Fibroblast of the conjunctiva (primary cell): ENCODE data around the gene FAM221B.

Experiments
- DNase-seq: peaks from one replicate; pipeline ENCODE4 v3.0.0-alpha.2; 2010; ENCODE audit warnings: low read depth

FAM221B gene

DNA sequence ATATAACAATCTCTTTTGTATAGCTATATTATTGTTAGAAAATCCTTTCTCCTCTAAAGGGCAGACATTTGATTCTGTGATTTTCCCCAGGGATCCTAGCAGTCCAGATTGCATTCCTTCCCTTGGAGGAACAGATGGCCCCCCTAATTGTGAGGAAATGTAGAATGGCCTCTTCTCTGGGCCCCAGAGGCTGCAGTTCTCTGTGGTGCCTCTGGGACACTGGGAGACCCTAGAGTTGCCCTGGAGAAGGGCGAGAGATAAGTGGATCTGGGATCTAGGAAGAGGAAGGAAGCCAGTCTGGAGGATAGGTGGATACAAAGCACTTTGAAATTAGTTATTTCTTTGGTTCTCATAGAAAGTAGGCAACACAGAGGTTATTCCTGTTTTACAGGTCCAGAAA lies 11.8 kb downstream of the FAM221B start:
- no peak for DNase-seq

DNA sequence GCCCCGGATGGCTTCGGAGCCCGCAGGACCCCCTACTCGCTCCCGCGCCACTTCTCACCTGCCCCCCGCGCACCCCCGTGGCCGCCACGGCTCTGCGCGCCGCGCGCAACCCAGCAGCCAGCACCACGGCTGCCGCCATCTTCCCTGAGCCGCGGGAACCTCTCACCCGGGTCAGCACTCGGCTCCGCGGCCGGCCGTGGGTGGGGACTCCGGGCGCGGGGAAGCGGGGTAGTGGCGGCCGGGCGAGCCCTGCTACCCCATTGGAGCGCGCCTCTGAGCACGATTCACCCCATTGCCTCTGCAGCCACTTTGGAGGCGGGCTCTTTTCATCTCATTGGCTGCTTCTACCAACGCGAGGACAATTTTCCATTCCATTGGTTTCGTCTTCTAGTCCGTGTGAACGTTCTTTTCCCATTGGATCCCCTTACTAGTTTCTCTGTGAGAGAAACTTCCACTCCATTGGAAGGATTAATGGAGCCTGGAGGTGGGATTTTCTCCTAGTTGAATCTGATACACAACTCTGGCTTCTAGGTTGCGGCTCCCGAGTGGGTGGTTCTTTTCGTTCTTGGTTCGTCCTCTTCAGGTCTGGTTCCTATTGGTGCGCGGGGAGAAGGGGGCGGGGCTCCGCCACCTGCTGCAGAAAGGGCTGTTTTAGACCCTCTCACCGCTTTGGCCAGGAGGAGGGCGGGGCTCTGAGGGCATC lies 13.5 kb downstream of the FAM221B start, which contains the start of gene HINT2:
Gene HINT2, minus strand, starts transcription at position 202 of the 703 bp plus-strand sequence. Its CDS starts 63 bp downstream, at position 139.
- peak; percentile 98 for DNase-seq

DNA sequence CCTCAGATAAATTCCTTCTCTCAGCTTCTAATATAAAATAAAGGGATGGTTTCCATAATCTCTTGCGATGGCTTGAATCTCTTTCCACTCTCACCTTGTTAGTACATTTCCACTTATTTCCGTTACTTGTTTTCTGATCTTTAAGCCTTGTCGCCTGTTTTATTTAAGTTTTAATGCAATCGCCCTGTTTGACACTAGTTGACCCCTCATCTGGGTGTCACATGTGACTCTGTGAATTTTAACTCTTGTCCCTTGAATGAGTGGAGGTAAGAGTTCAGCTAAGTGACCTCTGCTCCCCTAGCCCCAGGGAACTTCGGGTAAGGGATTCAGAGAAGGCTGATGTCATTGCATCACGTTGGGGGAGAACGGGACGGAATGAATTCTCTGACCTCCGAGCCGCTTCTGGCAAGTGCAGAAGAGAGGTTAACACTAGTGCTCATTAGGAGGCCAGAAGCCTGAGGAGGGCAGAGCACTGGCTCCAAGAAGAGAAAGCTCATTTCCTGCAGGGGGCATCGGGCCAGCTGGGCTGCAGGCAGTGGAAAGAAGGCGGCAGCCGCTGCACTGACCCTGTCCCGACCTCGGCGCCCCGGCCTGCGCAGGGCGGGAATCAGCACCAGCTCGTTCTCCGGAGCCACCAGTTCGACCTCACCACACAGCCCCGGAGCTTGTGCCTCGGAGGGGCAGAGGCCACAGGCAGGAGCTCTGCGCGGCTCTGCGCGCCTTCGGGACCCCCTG lies 14.3 kb downstream of the FAM221B start:
- DNase-seq: peak; percentile 51

DNA sequence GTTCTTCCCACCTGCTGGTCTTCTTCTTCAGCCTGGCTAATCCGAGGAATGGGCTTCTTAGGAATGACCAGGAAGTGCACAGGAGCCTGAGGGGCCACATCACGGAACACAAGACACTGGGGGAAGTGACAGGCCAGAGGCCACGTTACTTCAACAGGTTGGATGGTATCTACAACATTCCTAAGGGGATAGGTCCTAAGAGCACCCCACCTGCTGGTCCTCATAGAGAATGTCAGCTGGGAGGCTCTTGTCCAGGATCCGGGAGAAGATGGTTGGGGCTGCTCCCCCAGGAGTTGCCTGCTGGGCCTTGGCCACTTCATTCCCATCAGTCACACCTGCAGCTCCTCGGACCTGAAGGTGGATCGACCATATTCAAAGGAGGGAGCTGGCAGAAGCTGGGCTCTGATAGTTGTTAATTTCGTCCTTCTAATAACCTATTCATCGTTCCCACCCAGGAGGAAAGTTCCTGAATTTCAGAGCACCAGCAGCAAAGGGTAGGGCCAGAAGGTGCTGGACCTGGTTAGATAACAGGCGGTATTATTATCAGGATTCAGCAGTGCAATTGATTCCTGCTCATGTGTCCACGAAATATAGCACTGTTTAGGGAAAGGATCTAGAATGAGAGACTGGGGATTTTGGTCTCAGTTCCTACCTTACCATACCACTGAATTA lies 15.0 kb downstream of the FAM221B start:
- DNase-seq: no peak

DNA sequence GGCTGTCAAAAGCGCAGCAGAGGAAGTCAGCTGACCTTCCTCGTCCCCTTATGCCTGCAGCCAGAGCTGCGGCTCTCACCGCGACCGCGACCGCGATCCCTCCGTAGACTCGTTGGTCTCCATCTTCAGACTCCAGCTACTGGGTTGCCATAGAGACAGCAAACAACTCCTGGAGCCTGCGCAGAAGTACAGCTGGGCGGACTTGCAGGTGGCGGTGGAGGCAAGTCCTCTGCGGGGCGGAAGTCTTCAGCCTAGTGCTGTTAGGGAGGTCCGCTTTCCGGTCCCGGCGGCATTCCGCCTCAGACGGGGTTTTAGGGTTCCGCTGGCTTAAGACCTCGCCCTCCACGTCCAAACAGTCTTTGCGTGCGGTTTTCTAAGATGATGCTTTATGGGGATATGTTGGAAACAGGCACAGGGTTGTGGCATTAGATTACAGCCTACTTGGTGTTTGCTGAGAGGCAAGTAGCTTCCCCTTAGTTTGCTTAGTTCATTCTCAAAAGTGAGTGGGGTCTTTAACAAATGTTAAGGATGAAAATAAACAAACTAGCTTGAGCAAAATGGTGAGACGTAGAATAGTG lies 16.4 kb downstream of the FAM221B start, which contains the start of gene SPAG8:
Gene SPAG8, minus strand, starts transcription at position 238 of the 578 bp plus-strand sequence. Its CDS starts 115 bp downstream, at position 123.
- DNase-seq: peak; percentile 96

DNA sequence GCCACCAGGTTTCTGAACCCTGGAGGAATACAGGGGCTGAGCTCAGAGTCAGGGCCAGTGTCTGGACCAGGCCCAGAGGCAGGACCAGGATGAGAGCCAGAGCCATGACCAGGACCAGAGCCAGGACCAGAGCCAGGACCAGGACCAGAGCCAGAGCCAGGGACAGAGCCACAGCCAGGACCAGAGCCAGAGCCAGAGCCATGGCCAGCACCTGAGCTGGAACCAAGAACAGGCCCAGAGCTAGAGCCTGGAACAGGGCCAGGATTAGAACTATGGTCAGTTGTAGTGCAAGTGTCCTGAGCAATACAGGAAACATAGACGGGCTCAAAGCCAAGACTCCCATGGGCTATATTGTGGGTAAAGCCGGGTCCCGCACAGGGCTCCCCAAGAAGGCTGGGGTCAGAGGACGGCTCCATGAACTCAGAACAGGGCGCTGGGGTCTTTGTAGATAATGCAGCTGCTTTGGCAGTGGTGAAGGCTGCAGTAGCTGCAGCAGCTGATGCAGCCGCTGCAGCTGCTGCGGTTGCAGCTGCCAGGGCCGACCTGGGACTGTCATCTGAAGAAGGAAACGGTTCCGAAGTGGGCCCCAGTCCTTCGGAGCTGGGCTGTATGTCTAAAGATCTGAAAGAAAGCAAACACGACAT lies 17.0 kb downstream of the FAM221B start:
- no peak for DNase-seq

DNA sequence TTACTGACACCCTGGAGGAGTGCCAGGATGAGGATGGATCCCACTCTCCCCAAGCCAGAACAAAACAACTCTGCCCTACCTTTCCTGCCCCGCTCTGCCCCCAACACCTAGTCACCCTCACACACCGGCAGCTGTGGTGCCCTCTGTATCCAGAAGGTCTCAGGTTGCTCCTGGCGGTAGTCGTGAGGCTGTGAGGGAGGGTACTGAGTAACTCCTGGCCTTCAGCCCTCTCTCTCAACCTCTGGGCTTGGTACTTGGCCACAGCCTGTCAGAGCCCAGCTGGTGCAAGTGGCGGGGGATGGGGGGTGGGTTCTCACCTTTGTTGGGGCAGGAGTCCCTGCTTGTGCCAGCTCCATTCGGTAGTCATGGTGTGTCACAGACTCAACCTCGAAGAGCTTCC lies 18.4 kb downstream of the FAM221B start:
- no peak for DNase-seq

DNA sequence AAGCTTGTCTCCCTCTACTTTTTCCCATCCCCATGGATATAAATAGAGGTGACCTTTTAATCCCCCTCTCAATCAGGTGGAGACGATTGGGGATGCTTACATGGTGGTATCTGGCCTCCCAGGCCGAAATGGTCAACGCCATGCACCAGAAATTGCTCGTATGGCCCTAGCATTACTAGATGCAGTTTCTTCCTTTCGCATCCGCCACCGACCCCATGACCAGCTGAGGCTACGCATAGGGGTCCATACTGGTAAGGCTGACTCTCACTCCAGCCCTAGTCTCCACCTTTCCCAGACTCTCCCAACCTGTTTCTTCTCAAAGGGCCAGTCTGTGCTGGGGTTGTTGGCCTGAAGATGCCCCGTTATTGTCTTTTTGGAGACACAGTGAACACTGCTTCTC lies 20.1 kb downstream of the FAM221B start:
- DNase-seq: no peak

DNA sequence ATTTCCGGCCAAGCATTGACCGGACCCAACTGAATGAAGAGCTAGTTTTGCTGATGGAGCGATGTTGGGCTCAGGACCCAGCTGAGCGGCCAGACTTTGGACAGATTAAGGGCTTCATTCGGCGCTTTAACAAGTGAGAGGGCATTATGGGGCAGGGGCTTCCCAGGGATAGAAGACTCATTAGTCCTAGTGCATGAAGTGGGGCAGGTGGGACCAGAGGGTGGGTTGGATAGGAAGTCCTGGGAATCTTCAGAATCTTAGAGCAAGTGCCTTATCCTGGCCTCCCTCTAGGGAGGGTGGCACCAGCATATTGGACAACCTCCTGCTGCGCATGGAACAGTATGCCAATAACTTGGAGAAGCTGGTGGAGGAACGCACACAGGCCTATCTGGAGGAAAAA lies 22.4 kb downstream of the FAM221B start:
- DNase-seq: no peak

DNA sequence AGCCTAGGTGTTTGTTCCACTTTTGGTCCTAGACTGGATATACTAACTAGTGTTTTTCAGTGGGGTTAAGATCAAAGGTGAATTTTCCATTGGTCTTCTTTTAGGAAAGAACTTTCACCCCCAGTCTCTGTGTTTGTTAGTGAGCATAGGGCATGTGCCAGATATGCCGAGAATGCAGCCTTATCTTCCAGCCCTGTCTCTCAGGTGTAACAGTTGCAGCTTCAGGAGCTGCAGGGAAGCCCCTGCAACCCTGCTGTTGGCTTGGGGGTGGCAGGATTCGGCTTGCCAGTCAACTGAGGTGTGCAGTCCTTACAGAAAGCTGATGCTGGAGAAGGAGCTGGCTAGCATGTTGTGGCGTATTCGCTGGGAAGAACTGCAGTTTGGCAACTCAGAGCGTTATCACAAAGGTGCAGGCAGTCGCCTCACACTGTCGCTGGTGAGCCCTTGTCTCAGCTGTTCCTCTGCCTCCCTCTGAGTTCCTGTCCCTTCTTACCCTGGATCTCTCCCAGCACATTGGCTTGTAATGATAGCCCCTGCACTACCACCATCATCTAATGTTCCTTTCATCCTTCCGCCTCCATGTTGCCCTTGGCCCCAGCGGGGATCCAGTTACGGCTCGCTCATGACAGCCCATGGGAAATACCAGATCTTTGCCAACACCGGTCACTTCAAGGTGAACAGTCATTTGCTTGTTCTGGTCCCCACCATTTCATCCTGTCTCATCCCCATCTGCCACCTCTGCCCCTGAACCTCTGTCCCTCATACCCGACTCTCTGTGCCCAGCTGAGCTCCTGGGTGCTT lies 27.0 kb downstream of the FAM221B start:
- no peak for DNase-seq

DNA sequence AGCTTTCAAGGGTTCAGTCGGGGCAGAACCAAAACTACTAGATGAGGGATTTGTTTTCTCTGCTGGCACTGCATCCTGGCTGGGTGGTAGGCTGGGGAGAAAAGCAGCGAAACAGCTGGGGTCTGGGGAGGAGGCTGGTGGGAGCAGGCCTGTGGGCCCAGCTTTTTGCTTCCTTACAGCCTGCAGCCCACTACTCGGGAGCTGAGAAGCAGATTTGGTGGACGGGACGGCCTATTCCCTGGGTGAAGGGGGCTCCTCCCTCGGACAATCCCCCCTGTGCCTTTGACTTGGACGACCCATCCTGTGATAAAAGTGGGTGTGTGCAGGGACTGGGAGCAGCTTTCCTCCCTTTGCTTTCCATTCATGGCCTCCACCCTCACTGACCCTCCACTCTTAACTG lies 28.0 kb downstream of the FAM221B start:
- DNase-seq: no peak

DNA sequence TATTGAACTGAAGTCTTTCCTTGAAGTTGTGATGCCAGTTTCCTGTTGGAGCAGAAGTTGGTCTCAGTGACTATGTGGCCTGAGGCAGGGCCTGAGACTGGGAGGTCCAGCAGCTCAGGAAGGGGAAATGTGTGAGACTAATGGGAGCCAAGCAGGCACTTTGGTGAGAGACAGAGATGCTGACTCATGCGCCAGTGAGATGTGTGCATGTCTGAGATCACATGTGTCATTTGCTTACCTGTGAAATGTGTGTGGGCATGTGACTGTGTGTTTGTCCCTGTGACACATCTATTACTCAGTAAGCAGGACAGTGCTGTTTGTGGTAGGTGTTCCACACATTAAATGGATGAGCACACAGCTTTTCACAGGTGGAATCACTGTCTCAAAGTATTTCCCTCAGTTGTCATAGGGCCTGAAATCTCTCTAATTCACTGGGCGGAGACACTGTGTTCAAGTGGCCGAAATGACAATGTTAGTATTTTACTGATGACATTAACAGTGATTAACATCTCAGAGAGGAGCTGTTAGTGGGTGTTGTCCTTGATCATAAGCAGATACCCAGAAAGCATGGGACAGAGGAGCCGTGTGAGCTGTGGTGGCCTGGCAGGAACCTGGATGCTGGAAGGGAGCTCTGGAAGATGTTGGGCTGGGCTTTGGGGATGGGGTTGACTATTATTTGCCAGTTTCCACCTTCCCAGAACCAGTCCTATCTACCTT lies 29.7 kb downstream of the FAM221B start:
- no peak for DNase-seq

DNA sequence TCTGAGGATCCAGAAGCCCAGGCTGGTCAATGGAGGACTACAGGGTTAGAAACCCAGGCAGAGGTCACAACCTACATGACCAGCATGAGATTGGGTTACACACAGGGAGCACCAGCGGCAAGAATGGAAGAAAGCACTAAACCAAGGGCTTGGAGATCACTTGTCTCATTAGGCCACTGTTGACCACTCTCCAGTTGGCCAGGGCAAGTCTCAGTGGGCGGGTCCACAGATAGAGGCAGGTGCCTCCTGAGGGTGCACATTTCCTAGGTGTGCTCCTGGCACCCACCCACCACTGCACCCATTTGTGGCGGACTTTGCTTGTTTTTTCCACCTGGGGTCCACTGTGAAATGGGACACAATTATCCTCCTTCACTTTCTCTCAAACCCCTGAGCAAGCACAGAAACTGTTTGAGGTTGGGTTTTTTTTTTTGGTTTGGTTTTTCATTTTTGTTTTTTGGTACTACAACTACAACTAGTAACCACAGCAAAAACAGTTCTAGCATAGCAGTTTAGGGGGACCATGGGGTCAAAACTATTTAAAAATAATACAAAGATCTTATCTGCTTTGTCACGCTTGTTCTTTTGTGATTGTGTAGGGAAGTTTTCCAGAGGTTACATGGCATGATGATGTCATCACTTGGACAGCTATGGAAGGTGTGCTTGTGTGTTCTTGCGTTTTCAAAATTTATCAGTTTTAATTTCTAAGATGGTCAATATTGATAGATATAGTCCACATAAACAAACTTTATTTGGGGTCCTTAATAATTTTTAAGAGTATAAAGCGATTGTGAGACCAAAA lies 31.0 kb downstream of the FAM221B start:
- DNase-seq: no peak

DNA sequence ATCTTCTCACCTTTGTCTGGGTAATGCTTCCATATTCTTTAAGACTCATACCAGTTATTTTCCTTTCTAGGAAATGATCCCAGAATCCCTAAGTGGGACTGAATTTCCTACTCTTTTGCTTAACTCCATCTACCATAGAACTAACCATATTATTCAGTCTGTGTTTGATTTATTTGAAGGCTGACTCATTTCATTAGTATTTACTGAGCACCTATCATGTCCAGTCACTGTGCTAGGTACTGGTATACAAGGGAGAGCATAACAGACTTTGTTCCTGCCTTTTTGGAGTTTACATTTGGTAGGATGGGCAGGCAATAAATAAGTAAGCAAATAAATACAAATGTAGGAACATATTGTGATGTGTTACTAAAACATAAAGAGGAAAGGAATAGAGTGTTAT lies 32.8 kb downstream of the FAM221B start:
- DNase-seq: no peak

DNA sequence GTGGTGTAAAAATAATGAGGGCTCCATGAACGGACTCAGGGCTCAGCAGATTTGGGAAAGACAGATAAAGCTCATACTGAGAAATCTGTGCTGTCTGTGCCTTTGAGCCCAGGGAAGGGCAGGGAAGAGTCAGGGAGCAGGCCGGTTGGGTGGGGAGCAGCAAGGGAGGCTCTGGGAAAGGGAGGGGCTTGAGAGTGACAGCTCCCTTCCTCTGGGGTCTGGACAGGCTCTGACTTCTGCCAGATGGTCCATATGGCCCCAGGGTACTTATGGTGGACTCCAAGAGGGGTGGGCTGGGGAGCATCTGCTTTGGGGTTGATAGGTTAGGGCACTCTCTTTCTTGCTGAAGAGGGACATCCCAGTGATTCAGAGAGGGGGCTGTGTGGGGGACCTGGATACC lies 35.1 kb downstream of the FAM221B start:
- no peak for DNase-seq

DNA sequence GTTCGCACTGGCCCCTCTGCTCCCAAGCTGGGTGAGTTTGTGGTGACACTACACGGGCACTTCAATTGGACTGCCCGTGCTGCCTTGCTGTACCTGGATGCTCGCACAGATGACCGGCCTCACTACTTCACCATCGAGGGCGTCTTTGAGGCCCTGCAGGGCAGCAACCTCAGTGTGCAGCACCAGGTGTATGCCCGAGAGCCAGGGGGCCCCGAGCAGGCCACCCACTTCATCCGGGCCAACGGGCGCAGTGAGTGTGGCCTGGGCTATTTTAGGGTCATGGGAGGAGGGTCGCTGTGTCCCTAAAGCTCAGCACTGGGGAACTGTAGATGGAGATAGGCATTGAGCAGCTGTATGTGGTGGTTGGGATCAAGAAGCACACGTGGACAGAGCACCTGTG lies 35.7 kb downstream of the FAM221B start:
- DNase-seq: no peak

DNA sequence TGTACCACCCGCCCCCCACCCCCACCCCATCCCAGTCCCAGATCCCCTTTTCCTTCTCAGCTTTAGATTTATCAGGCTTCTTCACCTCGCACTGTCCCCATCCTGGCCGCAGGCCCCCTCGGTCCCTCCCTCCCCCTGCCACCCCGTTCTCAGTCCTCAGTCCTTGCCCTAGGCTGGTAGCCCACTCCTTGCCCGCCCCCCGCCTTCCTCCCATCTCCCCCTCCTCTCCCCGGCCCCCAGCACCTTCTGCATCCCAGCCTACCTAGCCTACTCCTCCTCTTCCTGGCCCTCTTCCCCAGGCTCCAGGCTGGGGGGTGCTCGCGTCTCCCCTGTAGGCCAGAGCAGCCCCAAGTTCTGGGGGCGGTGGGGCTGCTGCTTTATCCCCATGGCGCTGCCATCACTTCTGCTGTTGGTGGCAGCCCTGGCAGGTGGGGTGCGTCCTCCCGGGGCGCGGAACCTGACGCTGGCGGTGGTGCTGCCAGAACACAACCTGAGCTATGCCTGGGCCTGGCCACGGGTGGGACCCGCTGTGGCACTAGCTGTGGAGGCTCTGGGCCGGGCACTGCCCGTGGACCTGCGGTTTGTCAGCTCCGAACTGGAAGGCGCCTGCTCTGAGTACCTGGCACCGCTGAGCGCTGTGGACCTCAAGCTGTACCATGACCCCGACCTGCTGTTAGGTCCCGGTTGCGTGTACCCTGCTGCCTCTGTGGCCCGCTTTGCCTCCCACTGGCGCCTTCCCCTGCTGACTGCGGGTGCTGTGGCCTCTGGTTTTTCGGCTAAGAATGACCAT lies 36.3 kb downstream of the FAM221B start:
- no peak for DNase-seq

DNA sequence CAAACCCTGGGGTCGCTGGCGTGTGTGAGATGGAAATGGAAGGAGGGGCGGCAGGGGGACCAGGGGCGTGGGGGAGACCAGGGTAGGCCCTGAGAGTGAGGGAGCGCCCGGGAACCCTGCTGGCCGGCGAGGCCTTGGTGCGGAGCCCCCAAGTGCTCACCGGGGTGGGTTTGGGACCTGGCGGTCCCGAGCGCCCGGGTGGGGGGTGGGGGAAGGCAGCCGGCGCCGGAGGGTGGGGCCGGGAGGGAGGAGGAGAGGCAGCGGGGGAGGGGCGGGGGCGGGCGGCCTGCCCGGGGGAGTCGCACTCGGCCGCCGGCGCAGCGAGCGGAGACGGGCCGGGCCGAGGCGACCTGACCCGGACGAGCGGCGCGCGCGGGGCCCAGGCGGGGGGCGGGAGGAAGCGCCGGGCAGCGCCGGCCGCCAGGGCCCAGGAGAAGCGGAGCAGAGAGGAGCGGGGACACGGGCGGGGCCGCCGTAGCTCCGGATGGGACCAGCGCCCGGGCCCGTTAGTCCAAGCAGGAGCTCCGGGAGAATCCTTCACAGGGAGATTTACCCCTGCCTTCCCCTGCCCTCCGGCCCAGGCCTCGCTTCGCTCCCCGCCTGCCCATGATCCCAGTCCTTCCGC lies 37.1 kb downstream of the FAM221B start, which contains the start of gene NPR2:
Gene NPR2, plus strand, starts transcription at position 295 of the 625 bp plus-strand sequence. CDS start 818 bp downstream, outside the sequence.
- DNase-seq: no peak
